Lower leg skin (tissue), 4 donors: ENCODE data around the gene VPS52. TPM values are rescaled to one million over a fixed set of nuclear protein-coding genes. Genes with fewer than 3 reads are reported as not detected.
A peak's percentile ranks its signal among the peaks of the same experiment; 100 is the strongest.

ENCODE experiments used
- DNase-seq, 2 donors: peaks; one replicate each; pipeline ENCODE4 v3.0.0-alpha.2; 2019; ENCODE audit warnings: low spot score in 2 of 2
- H3K4me3 ChIP-seq: fragments of 200-600 bp; sonication (generic); 2 replicates; pipeline ENCODE4 v1.5.1; 2017; ENCODE audit warnings: mild to moderate bottlenecking, low read depth; ENCODE audit not compliant: poor library complexity, severe bottlenecking
- CTCF ChIP-seq, 3 donors: fragments of 450-650 bp; IDR thresholded peaks; one replicate each; pipeline ENCODE4 v1.5.1; 2016; ENCODE audit warnings: antibody characterized with exemption in 3 of 3, mild to moderate bottlenecking in 3 of 3, moderate library complexity in 2 of 3
- POLR2A ChIP-seq, 2 donors: fragments of 450-650 bp; IDR thresholded peaks; one replicate each; pipeline ENCODE4 v1.6.1; 2016 to 2017; ENCODE audit warnings: antibody characterized with exemption in 2 of 2, mild to moderate bottlenecking in 1 of 2, moderate library complexity in 1 of 2
- WGBS, 2 donors: methylation state at CpG; one replicate each; pipeline ENCODE4 v1.1.5; 2018; 5-methylcytosine and 5-hydroxymethylcytosine counted together
- intact Hi-C: fragments of 100-400 bp; cut with DNase I; formaldehyde crosslinking; loops from one replicate; pipeline ENCODE4 v1.15.0; 2023; ENCODE audit warnings: low total_unique reads
- total RNA-seq, 4 donors: library from RNA; depleted of rRNA; stranded (reverse); fragments of >200 nt; gene quantifications; one replicate each; pipeline ENCODE4 v1.1.0, GENCODE V29; 2016

Gene VPS52
- total RNA-seq, 4 donors from 2014 or later, result 33.3 to 51.0 (median 44.4) TPM

- 78 to 83% methylated on average over 7 to 8 of the region's 8 CpGs for WGBS, 2 donors
- intact Hi-C loops, result no loop called here
- no peak for DNase-seq
- no peak overlapping the region for H3K4me3 ChIP-seq
- no peak for TF ChIP-seq CTCF (IDR thresholded peaks at IDR 0.05)
Observed at GRCh38 chr6:33305052-33305451, 33.4 kb upstream of the VPS52 start.

GRCh38 chr6:33304216-33304615 lies 32.5 kb upstream of the VPS52 start:
- intact Hi-C loops, result no loop called here
- WGBS, 2 donors, result 80 to 81% methylated on average over 15 to 16 of the region's 16 CpGs
- H3K4me3 ChIP-seq, result no peak overlapping the region
- DNase-seq, result no peak
- no peak for TF ChIP-seq POLR2A (IDR thresholded peaks at IDR 0.05)
- no peak for TF ChIP-seq CTCF (IDR thresholded peaks at IDR 0.05)

- no peak for DNase-seq
- intact Hi-C loops, result no loop called here
- no peak overlapping the region for H3K4me3 ChIP-seq
- 86 to 98% methylated on average over 3 of the region's 3 CpGs for WGBS, 2 donors
- TF ChIP-seq POLR2A (IDR thresholded peaks at IDR 0.05), result no peak
- TF ChIP-seq CTCF (IDR thresholded peaks at IDR 0.05), result no peak
Observed at GRCh38 chr6:33301877-33302276, 30.2 kb upstream of the VPS52 start.

GRCh38 chr6:33299237-33299944 lies 27.7 kb upstream of the VPS52 start:
- 1% methylated on average over 40 to 43 of the region's 54 CpGs for WGBS, 2 donors
- peak; percentile 90 to 97 for DNase-seq
- peak overlapping the region; percentile 76 for H3K4me3 ChIP-seq
- intact Hi-C loops, result no loop called here
- TF ChIP-seq POLR2A (IDR thresholded peaks at IDR 0.05), result peak in 1 of 2 donors; percentile 64
- TF ChIP-seq CTCF (IDR thresholded peaks at IDR 0.05), result peak in 1 of 3 donors; percentile 44

- intact Hi-C loops, result no loop called here
- 0 to 1% methylated on average over 29 to 34 of the region's 34 CpGs for WGBS, 2 donors
- peak within 1 kb of the TSS; percentile 76 for H3K4me3 ChIP-seq
- DNase-seq, result peak; percentile 82 to 97
- TF ChIP-seq POLR2A (IDR thresholded peaks at IDR 0.05) (no peak), CTCF (IDR thresholded peaks at IDR 0.05) (no peak)
Observed at GRCh38 chr6:33298773-33299236, 27.1 kb upstream of the VPS52 start, which contains the start of gene RGL2. RGL2 (minus strand) TSS chr6:33298942; CDS start chr6:33298610, 332 bp downstream.
